Breast epithelium (tissue), 3 donors: ENCODE measurements around the gene DYNC1H1.

Experiments used
- CTCF ChIP-seq, 3 donors: fragments of 450-650 bp; IDR thresholded peaks; one replicate each; pipeline ENCODE4 v1.5.1; 2016 to 2017; ENCODE audit warnings: antibody characterized with exemption in 3 of 3, mild to moderate bottlenecking in 3 of 3, moderate library complexity in 3 of 3
- POLR2A ChIP-seq: fragments of 450-650 bp; IDR thresholded peaks from one replicate; pipeline ENCODE4 v1.6.1; 2016; ENCODE audit warnings: antibody characterized with exemption, mild to moderate bottlenecking, moderate library complexity

GRCh38 chr14:101968186-101968585 lies 3.8 kb downstream of the DYNC1H1 start:
- TF ChIP-seq CTCF (IDR thresholded peaks at IDR 0.05) = no peak
- TF ChIP-seq POLR2A = no peak
